GM19438 (cell line): Measurements from ENCODE around the gene RIMS1.
A peak's percentile ranks its signal among the peaks of the same experiment; 100 is the strongest.
"Not testable (repeated sequence)": the region's sequence is repeated elsewhere in the genome, so short reads cannot be mapped to it uniquely, and the experiment has no call there.

ENCODE experiments used
- ATAC-seq: cut with Tn5 transposase; IDR thresholded peaks from one replicate; pipeline ENCODE4 v1.9.1; 2021; ENCODE audit warnings: low read depth; ENCODE audit not compliant: unreplicated experiment

RIMS1 gene

DNA sequence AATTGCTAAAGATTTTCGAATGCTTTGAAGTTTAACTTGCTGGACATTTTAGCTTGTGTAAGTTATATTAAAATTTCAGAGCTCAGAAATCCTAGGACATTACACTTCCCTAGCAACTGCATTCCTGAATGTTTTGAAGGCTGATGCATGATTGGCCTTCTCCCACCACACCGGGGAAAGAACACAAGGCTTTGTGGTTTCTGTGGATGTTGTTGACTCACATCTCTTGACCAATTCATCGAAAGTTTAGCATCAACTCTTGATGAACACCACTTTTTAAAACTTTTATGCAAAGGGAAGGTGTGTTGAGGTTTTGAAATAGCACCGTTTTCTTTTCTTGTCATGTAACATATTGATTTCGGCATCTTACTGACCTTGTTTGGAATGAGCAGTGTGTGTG is 81.1 kb downstream of the RIMS1 start:
- no peak for ATAC-seq

DNA sequence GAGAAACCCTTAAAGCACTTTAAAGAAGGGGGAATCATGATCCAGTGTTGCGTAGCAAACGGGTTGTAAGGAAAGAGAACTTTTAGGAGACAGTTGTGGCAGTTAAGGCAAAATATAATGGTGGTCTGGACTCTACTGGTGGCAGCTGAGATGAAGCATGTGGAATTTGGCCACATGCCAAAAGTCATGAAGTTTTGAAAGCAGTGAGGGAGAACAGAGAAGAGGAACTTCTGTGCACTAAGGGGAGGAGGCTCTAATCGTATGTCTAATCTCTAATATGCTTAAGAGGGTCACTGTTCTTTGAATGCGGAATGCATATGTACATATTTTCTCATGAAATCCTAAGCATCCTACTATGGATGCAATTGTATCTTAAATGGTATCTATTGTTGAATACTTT is 91.5 kb downstream of the RIMS1 start:
- no peak for ATAC-seq

DNA sequence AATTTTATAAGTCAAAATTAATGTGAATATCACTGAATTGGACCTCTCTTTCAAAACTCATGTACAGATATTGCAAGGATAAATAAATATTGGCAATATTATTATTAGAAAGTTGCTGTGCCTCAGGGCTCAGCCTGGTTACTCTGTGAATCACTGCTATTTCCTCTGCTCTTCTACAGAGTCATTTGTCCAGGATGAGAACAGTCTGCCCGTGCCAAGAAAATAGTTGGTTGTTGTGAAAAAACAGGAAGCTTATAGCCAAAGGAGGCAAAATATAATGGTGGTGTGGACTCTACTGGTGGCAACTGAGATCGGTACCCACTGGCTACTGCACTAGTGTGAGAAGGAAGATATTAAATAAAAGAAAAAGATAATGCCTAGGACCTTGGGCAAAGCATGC is 93.6 kb downstream of the RIMS1 start:
- ATAC-seq: no peak

DNA sequence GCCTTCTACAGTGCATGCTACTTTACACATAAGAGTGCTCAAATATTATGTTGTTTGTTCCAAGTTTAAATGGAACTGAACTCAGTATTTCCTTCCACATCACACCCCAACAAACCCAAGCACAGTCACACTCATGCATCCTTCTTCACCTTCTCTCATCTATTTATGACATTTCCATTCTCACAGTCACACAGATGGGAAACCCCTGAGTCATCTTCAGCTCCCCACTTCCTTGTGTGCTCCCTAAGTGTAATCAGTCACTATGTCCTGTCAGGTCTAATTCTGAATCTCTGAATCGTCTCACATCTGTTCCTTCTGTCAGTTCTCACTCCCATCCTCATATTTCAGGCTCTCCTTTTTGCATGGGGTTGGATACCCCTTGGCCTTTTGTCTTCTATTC is 96.0 kb downstream of the RIMS1 start:
- peak; percentile 84 for ATAC-seq

DNA sequence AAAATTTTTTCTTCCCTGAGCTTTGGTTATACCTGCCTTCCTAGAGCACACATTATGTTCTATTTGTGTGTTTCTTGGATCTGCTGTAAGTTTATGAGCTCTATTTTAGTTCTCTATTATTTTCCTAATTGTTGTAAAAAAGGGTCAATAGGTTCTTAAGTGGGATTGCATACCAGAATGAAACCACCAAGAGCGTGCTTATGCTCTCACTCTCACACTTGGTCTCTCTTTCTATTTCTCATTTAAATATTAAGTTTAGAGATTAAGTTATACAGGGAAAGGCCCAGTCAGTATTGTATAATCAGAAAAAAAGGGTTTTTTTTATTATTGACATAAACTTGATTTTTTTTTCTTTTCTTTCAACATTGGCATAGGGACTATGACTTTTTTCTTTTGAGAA is 96.8 kb downstream of the RIMS1 start:
- ATAC-seq: peak; percentile 25

DNA sequence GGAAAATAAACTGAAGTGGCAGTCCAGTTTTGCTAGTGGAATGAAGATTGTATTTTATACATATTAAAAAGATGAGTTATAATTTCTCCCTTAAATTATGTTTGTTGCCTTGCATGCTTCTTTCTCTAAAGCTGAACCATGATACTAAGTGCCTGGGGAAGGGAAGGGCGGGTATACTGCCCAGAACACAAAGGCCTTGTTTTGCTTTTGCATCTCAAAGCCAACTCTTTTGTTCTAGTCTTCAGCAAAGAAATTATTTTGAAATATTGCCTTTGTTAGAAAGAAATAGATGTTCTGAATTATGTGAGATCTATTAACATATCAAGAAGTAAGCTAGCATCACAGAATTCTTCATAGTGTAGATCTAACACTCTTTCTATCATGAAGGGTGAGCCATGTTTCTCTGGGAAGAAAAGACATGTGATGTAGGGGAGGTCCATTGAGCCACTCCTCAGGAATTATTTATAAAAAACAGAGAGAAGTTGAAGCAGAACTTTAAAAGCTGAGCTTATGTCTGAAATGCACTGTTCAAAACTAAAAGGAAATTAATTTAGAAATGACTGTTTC is 108.4 kb downstream of the RIMS1 start:
- no peak for ATAC-seq

DNA sequence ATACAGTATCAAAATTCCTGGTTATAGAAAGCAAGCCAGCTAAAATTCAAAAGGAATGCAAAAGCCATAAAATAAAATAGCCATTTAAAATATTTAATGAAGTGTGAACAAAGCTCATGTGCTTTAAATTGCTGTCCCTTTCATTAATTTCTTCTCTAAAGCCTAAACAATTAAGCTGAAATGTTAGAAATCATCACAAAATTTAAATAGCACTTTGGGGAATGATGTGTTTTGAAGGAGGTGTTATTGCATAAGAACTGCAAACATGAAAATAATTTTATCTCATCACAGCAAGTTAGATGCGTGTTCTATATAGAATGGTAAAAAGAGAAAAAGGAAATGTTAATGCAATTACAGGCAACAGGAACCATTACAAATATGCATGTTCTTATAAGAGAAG is 111.0 kb downstream of the RIMS1 start:
- no peak for ATAC-seq

DNA sequence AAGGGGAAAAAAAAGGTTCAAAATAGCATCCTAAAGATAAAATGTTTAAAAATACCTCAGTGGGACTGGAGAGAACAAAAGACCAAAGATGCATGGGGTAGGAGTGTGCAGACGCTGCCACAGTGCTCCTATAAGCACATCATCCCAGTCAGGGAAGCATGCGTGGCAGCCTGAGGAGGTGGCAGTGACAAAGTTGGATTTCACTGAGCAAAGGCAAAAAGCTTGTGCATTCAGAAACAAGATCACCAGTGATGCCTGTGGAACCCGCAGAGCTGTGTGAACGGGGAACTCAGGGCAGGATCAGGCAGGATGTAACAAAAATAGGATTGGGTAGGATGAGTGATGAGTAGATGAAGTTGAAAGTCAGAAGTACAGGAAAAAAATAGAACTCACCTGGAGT is 116.1 kb downstream of the RIMS1 start:
- no peak for ATAC-seq

DNA sequence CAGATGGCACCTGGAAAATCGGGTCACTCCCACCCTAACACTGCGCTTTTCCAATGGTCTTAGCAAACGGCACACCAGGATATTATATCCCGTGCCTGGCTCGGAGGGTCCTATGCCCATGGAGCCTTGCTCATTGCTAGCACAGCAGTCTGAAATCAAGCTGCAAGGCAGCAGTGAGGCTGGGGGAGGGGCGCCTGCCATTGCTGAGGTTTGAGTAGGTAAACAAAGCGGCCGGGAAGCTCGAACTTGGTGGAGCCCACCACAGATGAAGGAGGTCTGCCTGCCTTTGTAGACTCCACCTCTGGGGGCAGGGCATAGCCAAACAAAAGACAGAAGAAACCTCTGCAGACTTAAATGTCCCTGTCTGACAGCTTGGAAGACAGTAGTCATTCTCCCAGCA is 120.2 kb downstream of the RIMS1 start:
- ATAC-seq: not testable (repeated sequence)

DNA sequence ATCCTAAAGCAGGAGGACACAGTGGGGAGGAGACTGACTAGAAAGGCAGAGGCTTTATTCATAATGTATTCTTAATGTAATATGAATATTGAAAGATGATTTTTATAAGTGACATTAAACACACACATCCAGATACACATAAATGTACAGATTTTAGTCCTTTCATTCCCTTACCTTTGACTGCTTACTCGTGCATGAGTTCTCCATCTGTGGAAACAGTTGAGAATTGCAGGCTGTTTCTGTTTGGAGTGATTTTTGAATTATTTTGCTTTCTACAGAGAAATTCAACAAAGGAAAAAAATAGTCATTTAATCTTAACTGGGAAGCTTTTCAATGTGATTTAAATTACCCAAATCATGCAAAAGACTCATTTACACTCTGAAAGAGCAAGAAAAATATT is 136.5 kb downstream of the RIMS1 start:
- no peak for ATAC-seq

DNA sequence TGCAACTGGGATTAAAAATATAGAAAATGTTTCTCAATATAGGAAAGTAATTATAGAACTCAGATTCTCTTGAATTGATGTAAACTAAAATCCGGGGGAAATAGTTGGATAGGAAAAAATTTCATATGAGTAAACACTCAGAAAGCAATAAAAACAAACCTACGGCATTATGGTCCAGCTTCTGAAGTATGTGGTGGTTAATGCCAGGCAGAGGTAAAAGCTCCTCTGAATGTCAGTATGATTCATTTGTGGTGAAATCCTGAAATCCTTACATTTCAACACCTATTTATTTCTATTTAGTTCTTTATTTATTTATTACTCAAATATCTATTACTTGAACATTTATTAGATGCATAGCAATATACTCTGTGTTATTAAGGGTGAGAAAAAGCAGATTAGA is 145.1 kb downstream of the RIMS1 start:
- no peak for ATAC-seq

DNA sequence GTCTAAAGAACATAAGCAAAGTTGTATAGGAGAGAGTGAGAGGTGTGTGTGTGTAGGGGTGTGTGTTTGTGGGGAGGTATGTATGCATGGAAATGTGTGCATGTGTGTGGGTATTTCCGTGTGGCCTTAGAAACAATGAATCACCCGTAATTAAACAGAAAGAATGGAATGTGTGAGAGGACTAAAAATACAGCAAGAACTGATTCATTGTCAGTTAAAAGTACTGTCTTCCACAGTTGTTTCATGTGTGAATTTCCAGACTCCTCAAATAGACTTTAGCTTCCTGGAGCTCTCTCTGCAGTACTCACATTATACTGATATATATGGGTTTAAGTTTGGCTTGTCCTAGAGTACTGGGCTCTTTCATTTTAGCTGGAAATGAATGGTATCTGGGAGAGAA is 145.7 kb downstream of the RIMS1 start:
- ATAC-seq: no peak

DNA sequence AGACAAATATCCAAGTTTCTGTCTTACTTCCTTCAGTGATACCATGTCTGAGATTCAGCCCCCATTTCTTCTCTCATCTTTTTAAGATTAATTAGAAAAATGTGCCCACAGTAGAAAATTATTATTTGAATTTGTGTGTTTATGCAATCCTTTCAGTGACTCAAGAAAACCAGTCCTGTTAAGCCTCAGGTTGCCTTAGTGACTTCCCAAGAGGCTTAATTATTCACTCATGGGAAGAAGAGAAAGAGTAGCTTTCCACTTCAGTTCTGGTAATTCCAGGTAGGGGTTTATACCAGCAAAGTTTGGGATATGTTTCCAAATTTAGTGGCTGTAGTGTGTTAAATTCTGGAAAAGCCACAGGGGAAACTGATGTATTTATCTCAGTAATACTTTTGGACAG is 149.1 kb downstream of the RIMS1 start:
- no peak for ATAC-seq

DNA sequence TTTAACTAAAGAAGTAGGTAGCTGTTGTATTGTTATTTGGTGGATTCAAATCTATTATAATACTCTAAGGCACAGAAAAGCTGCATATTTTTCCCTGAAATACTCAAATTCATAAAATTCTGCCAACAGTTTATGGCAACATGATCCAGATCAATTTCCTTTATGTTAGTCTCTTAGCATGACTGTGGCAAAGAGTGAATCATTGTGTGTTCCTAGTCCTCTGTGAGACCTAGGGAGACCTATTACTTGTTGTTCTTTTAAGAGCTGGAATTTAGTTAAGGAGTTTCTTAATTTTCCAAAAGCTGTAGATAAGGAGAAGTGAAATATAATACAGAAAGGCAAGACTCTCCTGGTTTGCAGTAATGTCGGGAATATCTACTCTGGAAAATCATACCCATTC is 149.6 kb downstream of the RIMS1 start:
- no peak for ATAC-seq

DNA sequence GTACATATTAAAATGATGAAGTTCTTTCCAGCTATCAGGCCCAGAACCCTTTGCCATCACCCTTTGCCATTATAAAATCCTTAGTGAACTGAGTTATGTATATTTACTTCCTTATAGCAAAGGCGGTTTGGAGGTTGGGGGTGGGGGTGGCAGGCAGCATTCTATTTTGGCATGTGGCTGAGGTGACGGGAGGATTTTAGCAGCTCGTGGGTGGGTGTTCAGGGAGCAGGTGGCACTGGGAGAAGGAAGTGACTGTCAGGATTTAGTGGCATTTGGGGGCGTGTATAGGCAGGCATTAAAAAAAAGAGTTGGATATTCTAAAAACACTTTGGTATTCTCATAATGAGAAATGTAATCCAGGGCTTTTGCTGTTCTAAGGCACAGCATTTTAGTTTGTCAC is 150.7 kb downstream of the RIMS1 start:
- no peak for ATAC-seq

DNA sequence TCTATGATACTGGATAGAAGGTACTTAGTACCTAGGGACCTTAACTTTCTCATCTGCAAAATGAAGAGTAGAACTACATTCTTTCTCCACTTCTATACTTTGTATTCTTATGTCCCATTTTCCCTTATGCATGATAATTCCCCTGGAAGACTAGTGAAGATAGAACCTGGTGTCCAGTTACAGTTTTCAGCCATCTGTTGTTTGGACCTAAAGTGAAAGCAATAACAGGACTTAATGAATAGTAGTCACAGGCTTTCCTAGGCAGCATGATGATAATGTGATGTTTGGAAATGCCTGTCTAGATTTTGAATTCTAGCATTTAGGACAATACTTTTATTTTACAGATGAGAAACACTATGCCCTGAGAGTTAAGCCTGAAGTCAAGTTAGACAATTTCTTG is 153.8 kb downstream of the RIMS1 start:
- ATAC-seq: no peak

DNA sequence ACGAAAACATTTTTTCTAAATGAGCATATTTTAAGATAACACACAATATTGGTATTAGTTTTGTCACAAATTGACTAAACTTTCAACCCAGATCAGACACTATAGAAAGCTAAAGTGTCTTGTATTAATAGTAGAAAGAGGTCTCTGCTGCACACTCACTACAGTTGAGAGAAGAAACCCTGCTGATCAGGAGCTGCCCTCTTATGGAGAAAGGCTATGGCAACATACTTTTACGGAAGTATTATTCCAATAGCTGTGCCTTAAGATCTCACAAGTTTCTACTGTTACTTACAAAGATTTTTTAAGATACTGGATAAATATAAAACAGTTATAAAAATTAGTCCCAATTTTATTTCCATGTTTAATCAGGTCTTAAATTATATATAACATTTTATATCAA is 155.7 kb downstream of the RIMS1 start:
- ATAC-seq: no peak

DNA sequence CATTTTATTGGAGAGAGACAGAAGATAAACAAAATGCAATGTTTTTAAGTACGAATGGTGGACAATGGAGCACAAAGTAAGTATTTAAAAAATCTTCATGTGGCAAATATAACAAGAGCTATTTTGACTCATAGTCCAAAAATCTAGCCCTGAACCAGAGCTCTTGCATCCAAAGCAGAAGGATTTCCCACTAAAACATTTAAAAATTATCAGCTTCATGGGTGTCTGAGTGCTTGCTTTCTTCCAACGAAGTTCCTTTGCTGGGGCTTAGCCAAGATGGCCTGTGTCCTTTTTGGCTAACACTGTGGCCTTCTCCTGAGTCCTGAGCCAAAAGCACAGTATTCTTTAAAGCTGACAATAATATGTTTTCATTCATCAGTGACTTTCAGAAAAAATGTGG is 161.7 kb downstream of the RIMS1 start:
- no peak for ATAC-seq

DNA sequence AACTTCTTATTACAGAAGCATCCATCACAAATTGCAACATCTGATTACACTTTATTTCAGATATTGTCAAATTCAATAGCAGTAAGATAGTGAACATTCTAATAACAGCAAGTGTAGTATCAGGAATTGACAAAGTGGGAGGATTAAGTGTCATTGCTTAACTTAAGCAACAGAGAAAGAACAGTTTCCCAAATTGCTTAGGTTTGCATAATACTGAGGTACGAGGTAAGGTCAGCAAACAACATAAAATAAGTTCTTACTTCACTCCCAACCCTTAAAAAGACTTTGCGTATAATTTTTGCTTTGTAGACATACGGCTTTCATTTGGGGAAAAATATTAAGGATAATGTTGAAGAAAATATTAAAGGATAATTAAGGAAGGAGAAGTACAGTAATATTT is 163.0 kb downstream of the RIMS1 start:
- ATAC-seq: no peak

DNA sequence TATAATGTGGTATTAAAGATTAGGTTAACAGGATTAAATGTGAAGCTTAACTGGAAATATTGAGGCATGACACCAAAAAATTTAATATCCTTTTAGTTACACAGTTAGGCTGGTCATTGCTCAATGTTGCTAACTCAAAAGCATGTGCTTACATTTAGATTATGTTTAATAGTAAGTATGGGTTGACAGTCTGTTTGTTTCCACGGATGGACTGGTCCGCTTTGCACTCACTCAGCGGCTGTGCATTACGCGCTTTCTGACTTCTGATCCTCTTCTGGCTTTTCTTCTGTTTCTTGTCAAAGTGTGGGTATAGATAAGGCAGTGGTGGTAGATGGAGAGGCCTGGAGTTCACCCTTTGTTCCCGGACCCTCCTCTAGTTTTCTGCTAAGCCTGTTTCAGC is 174.9 kb downstream of the RIMS1 start:
- no peak for ATAC-seq

DNA sequence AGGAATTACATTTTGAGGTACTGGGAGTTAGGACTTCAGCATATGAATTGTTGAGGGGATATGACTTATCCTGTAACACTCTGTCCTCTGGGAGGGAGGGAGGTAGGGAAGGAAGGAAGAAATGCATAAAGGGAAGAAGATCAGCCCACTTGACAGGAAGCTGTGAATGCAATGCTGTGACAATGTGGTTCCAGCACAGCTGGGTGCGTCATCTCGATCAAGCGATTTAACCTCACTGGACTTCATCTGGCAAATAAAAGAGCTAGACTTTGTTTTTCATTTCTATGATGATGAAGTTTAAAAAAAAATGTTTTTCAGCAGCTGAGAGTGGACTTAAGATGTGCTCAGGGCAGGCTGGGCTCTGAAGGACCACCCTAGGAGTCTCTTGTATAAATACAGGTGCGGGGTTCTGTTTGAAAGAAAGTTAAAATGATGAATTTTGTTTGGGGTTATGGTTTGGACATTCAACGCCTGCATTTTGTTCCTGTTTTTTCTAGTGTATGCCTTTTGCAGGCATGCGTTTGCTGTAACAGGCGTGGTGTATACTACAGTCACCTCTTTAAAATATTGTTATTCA is 178.1 kb downstream of the RIMS1 start:
- ATAC-seq: no peak

DNA sequence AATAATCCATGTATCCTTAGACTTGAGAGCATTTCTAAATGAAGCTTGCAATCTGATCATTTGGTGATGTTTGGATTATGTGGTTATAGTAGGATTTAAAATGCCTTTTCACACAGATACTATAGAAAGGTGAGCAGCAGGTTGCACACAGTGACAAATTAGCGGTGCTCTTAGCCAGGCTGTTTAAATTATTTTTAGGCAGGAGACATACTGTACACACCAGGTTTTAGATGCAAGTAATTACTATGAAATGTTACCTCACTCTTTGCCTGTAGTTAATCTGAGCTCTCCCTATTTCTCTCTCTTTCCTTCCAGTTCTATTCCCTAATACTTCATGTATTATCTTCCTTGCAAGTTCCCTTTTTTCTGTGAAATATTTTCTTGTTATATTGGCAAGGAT is 191.7 kb downstream of the RIMS1 start:
- no peak for ATAC-seq
